Inflammatory macrophage treated with lipopolysaccharide for 4 hours (primary cell): ENCODE results near the gene TNNI3.
A peak's percentile ranks its signal among the peaks of the same experiment; 100 is the strongest.
"Not testable (repeated sequence)": the region's sequence is repeated elsewhere in the genome, so short reads cannot be mapped to it uniquely, and the experiment has no call there.

Experiments used
- DNase-seq: peaks from one replicate; pipeline ENCODE4 v3.0.0-alpha.2; 2020

TNNI3 gene

GRCh38 chr19:55157064-55157908 is at the start of gene TNNI3:
TNNI3 (minus strand) TSS chr19:55157732; CDS start chr19:55157589, 143 bp downstream.
- DNase-seq, result no peak

DNA sequence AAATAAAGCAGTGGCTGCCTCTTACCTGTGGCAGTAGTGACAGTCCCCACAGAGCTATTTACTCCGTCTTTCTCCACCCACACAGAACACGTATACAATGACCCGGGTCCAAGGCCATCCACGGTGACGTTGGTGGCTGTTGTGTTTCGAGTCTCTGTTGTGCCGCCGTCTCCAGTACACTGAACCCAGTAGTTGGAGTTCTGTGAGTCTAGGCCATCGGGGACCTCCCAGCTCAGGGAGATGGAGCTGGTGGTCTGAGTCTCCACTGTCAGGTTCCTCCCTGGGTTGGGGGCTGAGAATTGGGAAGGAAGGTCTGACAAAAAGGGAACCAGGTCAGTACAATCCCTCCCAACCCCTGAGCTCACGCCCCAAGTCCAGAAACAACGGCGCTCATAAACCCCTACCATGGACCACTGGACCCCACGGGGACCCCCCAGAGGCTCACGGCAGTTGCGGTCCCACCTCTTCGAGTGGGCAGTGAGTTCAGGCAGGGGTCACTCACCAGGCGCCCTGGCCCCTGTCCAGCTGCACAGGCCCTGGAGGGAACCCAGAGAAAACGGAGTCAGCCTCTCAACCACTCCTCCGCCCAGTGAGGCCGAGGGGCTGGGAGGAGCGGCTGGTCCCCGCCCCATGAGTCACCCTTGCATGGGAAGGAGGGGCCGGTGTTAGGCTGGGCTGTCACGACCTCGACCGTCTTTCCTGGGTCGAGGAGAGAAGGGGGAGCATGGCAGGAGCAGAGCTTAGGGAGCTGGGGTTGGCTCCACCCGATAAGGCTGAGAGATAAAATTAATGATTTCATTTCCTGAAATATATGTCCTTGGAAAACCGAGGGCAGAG is 49.4 kb upstream of the TNNI3 start:
- peak; percentile 81 for DNase-seq

- DNase-seq, result not testable (repeated sequence)
These were observed 44.7 kb upstream of the TNNI3 start for GRCh38 chr19:55202199-55202598.

- no peak for DNase-seq
These were observed 42.2 kb upstream of the TNNI3 start for GRCh38 chr19:55199620-55200204.

DNA sequence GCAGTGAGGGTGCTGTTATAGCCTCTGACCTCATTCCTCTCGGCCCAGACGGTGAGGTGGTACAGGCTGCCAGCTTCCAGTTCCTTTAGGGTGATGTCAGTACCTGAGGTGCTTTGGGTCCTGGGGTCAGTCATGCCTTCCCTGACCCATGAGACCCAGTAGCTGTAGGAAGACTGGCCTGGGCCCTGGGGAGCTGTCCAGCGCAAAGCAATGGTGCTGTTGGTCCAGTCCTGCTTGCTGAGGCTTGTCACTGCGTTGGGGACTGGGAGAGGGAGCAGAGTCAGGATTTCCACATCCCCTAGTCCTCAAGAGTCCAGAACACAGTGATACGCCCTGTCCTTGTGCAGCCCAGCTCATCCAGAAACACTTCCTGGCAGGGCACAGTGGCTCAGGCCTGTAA is 41.1 kb upstream of the TNNI3 start:
- DNase-seq, result no peak

DNA sequence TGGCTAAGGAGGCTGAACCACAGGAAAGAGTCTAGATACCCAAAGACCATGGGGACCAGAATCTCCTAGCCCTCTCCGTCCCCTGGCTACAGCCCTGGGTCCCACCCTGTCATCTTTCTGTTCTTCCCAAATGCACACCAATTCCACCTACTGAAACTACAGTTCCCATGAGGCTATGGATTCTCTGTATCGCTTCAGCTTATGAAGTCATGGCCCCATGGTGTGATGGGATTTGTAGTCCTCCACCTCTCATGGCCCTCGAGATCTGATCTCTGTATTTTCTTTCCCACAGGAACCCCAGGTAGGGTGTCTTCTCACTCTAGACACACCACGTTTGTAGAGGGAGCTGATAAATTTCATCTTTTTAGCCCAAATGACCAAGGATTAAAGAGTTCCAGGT is 40.0 kb upstream of the TNNI3 start:
- no peak for DNase-seq

DNA sequence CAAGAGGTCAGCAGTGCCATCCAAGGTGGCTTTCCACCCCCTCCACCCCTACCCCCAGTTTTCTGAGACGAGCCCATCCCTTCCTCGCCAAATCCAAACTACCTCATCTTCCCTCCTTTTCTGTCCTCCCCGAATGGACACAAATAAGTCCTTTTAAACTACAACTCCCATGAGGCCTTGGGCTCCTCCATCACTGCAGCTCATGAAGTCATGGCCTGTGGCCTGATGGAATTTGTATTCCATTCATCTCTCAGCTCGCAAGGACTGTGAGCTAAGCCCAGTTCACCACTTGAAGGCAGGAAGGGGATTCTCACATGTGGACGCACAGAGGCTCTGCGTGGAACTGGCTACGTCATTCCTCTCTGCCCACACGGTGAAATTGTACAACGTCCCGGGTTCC is 39.3 kb upstream of the TNNI3 start:
- no peak for DNase-seq

DNA sequence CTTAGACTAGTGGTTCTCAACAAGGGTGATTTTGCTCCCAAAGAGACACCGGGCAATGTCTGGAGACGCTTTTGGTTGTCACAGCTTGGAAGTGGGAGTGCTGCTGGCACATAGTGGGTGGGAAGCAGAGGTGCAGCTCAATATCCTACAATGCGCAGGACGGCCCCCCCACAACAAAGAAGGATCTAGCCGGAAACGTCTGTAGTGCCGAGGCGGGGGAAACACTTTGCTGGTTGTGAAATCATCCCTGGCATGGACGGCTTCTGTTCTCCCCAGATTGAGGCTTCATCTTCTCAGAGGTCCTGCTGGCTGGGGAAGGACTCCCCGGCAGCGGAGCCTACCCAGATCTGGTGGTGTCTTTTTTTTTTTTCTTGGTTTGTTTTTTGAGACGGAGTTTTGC is 35.9 kb upstream of the TNNI3 start:
- DNase-seq, result no peak

DNA sequence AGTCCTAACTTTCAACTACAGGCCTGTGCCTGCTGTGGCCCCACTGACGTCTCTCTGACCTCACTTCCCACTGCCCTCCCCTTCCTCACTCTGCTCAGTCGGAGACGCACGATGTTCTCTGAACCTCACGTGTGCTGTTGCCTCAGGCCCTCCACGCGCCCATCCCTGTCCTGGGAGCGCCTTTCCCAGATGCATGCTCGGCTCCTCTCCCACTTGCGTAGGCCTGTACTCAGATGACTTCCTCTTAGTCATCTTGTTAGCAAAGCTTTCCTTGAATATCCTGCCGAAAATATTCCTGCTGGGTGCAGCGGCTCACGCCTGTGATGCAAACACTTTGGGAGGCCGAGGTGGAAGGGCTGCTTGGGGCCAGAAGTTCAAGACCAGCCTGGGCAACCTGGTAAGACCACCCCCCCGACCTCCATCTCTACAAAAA is 31.9 kb upstream of the TNNI3 start:
- DNase-seq, result peak; percentile 59

DNA sequence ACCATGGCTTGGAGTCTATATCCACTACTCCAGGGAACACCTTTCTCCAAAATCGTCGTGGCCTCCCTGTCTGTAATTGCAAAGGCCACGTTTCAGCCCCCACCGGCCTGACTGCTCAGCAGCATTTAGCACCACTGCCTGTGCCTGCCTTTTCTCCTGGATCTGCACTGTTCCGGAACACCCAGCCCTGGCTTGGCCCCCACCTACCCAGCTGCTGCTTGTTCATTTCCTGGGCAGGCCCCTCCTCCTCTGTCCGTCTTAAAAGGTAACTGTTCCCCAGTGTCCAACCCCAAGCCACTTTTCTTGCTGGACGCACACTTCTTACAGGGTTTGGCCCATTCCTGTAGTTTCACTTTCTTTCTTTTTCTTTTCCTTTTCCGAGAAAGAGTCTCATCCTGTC is 31.1 kb upstream of the TNNI3 start:
- no peak for DNase-seq

DNA sequence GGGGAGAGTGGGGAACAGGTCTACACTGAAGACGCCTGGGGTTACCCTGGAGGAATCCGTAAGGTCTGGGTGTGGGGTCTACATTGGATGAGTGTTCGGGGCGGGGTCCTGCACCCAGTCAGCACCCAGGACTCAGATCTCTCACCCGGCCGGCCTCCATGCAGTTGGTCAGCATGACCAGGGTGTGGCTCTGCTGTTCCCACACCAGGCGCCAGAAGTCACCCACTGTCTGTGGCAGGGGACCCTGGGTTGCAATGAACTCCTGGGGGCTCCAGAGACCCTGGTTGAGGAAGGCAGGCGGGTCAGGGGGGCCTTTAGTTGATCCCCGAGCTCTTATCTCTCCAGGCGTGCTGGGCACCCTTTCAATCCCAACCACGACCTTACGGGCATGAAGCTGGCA is 28.5 kb upstream of the TNNI3 start:
- no peak for DNase-seq

DNA sequence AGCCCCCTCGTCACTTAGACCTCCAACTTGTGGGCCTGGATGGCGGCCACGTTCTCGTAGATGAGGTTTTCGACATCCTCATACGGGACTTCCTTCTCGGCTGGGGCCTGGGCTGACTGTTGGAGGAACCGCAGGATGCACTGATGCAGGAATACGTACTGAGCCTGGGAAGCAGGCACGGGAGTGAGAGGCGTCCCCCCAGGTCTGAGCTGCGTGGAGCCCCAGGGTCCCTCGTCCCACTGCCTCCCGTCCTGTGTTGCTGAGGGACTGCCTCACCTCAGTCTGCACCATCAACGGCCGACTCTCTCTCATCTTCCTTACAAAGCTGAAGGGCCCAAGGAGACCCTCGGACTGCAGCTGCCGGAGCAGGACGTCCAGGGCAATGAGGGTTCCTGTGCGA is 24.2 kb upstream of the TNNI3 start:
- DNase-seq, result no peak

DNA sequence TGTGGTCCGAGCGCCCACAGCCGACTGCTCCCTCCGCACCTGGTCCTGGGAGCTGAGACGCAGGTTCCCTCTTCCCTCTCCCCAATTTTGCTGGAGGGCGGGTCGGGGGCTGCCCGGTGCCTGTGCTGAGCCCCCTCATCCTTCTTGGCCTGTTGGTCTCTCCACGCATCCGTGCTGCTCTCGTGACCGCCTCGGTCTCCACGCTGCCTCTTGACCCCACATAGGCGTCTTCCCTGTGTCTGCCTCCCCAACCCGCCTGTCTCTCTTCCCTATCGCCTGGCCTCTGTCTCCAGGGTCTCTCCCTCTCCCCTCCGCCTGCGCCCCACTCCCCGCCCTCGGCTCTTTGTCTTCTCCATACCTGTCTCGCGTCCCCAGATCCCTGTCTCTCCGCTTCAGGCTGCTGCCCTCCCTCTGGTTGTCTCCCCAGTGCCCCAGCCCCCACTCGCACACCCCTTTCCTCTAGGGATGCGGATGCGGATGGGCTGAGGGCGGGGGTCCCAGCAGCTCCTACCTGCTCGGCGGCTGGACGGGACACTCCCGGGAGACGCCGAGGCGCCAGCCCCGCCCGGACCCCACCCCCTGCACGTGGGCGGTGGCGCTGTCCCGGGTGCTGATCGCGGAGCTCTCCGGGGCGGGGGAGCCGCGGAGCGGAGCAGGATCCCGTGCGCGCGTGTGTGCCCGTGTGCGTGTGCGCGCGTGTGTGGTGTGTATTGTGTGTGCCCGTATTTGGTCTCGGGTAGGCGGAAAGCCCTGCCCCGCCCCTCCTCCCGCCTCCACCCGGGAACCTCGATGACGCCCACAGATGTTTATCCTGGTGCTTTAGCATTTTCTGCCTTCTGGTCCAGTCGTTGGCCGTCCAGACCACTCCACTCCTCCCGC is 22.3 kb upstream of the TNNI3 start, which contains the start of gene SYT5:
TSS of gene SYT5 (minus strand) at position 684 of the 879 bp plus-strand sequence. CDS start 1,248 bp downstream, outside the sequence.
- peak; percentile 13 for DNase-seq

GRCh38 chr19:55178781-55179599 is 21.5 kb upstream of the TNNI3 start:
- DNase-seq, result peak; percentile 49

DNA sequence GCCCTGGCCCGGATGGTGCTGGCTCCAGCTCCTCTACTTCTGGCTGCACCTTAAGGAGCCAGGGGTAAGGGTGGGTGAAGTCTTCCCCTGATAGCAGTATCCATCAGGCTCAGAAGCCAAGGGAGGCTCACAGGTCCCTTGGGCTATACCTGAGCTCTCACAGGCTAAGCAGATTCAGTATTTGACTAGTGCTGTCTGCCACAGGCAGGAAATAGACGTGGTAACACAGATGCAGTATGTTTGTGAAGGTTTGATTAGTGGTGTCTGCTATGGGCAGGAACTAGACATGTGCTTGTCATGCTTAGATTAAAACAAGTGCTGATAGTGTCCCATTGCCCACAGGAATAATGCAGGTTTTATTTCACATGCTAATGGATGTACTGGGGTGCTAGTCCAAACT is 18.5 kb upstream of the TNNI3 start:
- DNase-seq, result no peak

DNA sequence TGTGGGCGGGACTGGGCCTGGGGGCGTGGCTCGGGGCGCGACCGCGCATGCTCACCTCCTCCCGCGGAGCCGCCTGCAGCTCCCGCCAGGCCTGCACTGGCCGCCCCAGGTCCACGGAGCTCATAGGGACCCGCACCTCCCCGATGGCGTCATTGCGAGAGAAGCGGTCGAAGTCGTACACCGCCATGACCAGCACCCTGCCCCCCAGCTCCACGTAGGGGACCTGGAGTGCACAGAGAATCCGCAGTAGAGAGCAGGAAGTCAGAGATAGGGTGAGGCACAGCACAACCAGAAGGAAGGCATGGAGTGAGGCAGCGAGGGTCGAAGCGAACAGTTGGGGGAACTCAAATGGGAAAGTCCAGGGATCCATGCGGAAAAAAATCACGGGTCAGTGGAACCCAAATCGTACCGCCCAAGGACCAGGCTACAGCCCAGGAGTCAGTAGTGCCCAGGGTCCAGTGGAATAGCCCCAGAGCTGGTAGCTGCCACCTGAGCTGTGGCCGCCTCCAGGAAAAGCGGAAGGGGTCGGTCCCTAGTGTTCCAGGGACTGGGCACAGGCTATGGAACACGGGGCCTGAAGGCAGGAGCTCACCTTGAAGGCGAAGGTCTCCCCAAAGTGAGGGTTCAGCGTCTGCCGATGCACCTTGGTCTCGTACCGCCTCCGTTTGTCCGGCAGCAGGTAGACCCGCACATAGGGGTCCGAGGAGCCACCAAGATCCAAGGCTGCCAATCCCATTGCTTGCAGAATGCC is 17.8 kb upstream of the TNNI3 start:
- no peak for DNase-seq

GRCh38 chr19:55174425-55175116 is 17.0 kb upstream of the TNNI3 start:
- no peak for DNase-seq

- peak; percentile 31 for DNase-seq
These were observed 16.3 kb upstream of the TNNI3 start for GRCh38 chr19:55173714-55174409.

GRCh38 chr19:55173186-55173713 is 15.7 kb upstream of the TNNI3 start:
- no peak for DNase-seq
